ENCODE results near the gene KCNMB2. TPM values are rescaled to one million over a fixed set of nuclear protein-coding genes. Genes with fewer than 3 reads are reported as not detected.

The KCNMB2 gene
- total RNA-seq, 4 donors from 2014 or later: 0.82 TPM; not detected in 3

GRCh38 chr3:178823150-178823549 is 286.9 kb downstream of the KCNMB2 start:
- Histone ChIP-seq H3K4me1 (peaks cover 0 to 10% (median 2%) of the 10 kb centered on the region in 4 donors), H3K27ac (peak overlapping the region; percentile 24 to 54 (median 36)), H3K36me3 (no peaks in the 10 kb centered on the region), H3K9me3 (no peaks in the 10 kb centered on the region), H3K4me3 (no peak overlapping the region), H3K27me3 (no peaks in the 10 kb centered on the region)
- 50 to 55% methylated on average over 1 of the region's 1 CpG for WGBS, 2 donors (ENCODE audit: low coverage in 1 of 2)
- in situ Hi-C loops (cut with MboI; ENCODE audit: low pct_ligation_motif_present in 1 of 4, low pct_unique_long_range_greater_than_20kb in 1 of 4, low sequenced_read_pairs in 3 of 4): no loop called here
- intact Hi-C loops (cut with DNase I; ENCODE audit: low total_unique reads): no loop called here
- TF ChIP-seq, protein P1, sequence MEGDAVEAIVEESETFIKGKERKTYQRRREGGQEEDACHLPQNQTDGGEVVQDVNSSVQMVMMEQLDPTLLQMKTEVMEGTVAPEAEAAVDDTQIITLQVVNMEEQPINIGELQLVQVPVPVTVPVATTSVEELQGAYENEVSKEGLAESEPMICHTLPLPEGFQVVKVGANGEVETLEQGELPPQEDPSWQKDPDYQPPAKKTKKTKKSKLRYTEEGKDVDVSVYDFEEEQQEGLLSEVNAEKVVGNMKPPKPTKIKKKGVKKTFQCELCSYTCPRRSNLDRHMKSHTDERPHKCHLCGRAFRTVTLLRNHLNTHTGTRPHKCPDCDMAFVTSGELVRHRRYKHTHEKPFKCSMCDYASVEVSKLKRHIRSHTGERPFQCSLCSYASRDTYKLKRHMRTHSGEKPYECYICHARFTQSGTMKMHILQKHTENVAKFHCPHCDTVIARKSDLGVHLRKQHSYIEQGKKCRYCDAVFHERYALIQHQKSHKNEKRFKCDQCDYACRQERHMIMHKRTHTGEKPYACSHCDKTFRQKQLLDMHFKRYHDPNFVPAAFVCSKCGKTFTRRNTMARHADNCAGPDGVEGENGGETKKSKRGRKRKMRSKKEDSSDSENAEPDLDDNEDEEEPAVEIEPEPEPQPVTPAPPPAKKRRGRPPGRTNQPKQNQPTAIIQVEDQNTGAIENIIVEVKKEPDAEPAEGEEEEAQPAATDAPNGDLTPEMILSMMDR (IDR thresholded peaks at IDR 0.05): no peak
- no peak for TF ChIP-seq POLR2AphosphoS5 (IDR thresholded peaks at IDR 0.05)
- TF ChIP-seq POLR2A (IDR thresholded peaks at IDR 0.05): no peak
- TF ChIP-seq EP300 (IDR thresholded peaks at IDR 0.05; ENCODE audit: low read depth): no peak
- DNase-seq: no peak

GRCh38 chr3:178823591-178824246 is 287.5 kb downstream of the KCNMB2 start:
- Histone ChIP-seq H3K27ac (peak overlapping the region; percentile 24 to 54 (median 36)), H3K4me1 (peaks cover 0 to 10% (median 2%) of the 10 kb centered on the region in 4 donors), H3K4me3 (no peak overlapping the region), H3K36me3 (no peaks in the 10 kb centered on the region), H3K27me3 (no peaks in the 10 kb centered on the region), H3K9me3 (no peaks in the 10 kb centered on the region)
- WGBS, 2 donors (ENCODE audit: low coverage in 1 of 2): 50 to 58% methylated on average over 3 to 5 of the region's 5 CpGs
- intact Hi-C loops (cut with DNase I; ENCODE audit: low total_unique reads): no loop called here
- no peak for TF ChIP-seq POLR2AphosphoS5 (IDR thresholded peaks at IDR 0.05)
- TF ChIP-seq EP300 (IDR thresholded peaks at IDR 0.05; ENCODE audit: low read depth): no peak
- no peak for TF ChIP-seq POLR2A (IDR thresholded peaks at IDR 0.05)
- TF ChIP-seq, protein P1 (IDR thresholded peaks at IDR 0.05): no peak
- DNase-seq: no peak
- in situ Hi-C loops (cut with MboI; ENCODE audit: low pct_ligation_motif_present in 1 of 4, low pct_unique_long_range_greater_than_20kb in 1 of 4, low sequenced_read_pairs in 3 of 4): no loop called here

DNA sequence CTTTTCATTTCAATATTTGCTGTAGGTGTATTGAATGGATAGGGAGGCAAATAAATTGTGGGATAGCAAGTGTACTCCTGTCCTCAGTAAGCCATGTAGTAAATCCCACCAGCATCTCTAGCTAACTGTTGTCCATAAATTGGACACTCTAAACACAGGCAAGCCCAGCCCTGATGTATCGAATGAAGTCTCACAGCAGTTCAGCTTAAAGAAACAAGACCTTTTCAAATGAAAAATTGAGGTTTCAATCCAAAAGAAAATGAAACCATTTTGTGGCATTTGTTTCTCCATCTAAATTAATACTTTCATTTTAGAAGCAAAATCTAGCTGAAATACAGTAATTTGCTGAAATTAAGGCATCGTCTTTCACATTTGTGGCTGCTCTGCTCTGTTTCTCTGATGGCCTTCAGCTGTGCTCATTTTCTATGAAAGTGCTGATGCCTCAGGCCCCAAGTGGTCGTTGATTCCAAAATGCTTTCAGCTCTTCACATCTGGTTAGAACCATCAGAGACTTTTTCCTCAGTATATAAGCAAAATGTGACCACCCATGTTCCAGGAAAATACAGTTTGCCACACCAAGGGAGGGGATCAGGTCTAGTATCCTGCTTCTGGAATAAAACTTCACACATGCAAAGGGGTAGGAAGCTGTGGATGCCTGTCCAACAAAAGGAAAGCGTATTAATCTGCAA is 290.3 kb downstream of the KCNMB2 start:
- intact Hi-C loops (cut with DNase I; ENCODE audit: low total_unique reads) (no loop called here), in situ Hi-C loops (cut with MboI; ENCODE audit: low pct_ligation_motif_present in 1 of 4, low pct_unique_long_range_greater_than_20kb in 1 of 4, low sequenced_read_pairs in 3 of 4) (no loop called here)
- no peak overlapping the region for H3K4me3 ChIP-seq
- DNase-seq: no peak
- TF ChIP-seq POLR2AphosphoS5 (IDR thresholded peaks at IDR 0.05): no peak
- TF ChIP-seq, protein P1 (IDR thresholded peaks at IDR 0.05): no peak
- TF ChIP-seq EP300 (IDR thresholded peaks at IDR 0.05; ENCODE audit: low read depth): no peak
- TF ChIP-seq POLR2A (IDR thresholded peaks at IDR 0.05): no peak
- no peaks in the 10 kb centered on the region for H3K9me3 ChIP-seq
- WGBS, 2 donors (ENCODE audit: low coverage in 1 of 2): 55 to 66% methylated on average over 4 of the region's 4 CpGs
- no peaks in the 10 kb centered on the region for H3K36me3 ChIP-seq
- H3K27me3 ChIP-seq: no peaks in the 10 kb centered on the region
- peaks cover 0 to 10% (median 2%) of the 10 kb centered on the region in 4 donors for H3K4me1 ChIP-seq
- no peak overlapping the region for H3K27ac ChIP-seq

DNA sequence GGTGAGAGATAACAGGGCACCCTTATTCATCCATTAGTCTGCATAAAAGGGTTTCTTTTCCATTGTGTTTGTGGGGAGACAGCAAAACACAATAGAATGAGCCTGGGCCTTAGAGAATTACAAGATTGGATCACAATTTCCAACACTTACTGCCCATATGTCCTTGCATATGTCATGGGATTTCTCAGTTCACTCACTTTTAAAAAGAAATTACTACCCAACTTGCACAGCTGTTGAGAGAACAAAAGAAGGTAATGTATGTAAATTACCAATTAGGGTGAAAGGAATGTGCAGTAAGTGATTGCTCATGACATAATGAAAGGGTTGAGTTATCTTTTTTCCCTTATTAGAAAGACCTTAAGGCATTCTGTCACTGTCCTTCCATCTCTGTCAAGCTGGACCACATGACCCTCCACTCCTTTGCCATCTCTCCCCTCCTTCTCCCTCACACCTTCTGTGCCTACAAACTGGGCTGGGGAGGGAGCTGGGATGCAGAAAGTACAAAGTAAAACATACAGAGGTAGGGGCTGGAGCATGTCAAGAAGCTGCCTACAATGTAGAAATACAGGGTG is 291.1 kb downstream of the KCNMB2 start:
- H3K27ac ChIP-seq: no peak overlapping the region
- TF ChIP-seq, protein P1 (IDR thresholded peaks at IDR 0.05): no peak
- TF ChIP-seq POLR2A (IDR thresholded peaks at IDR 0.05): no peak
- no peak for TF ChIP-seq POLR2AphosphoS5 (IDR thresholded peaks at IDR 0.05)
- no peak for TF ChIP-seq EP300 (IDR thresholded peaks at IDR 0.05; ENCODE audit: low read depth)
- in situ Hi-C loops (cut with MboI; ENCODE audit: low pct_ligation_motif_present in 1 of 4, low pct_unique_long_range_greater_than_20kb in 1 of 4, low sequenced_read_pairs in 3 of 4) (no loop called here), intact Hi-C loops (cut with DNase I; ENCODE audit: low total_unique reads) (no loop called here)
- no peaks in the 10 kb centered on the region for H3K27me3 ChIP-seq
- H3K36me3 ChIP-seq: no peaks in the 10 kb centered on the region
- no peak overlapping the region for H3K4me3 ChIP-seq
- H3K9me3 ChIP-seq: no peaks in the 10 kb centered on the region
- DNase-seq: no peak
- peaks cover 0 to 10% (median 2%) of the 10 kb centered on the region in 4 donors for H3K4me1 ChIP-seq

Measured in transverse colon (tissue), 4 donors.